IMR-90 (cell line): ENCODE results near the gene OPCML. TPM values are rescaled to one million over a fixed set of nuclear protein-coding genes. Genes with fewer than 3 reads are reported as not detected.

Source experiments
- ATAC-seq: fragments of 200-7000 bp; cut with Tn5 transposase; 2 replicates; pipeline ENCODE4 v1.9.1; 2020; ENCODE audit warnings: low read depth, mild to moderate bottlenecking, moderate library complexity
- BruUV-seq: library from RNA; stranded (reverse); fragments of 400-500 nt; replicated peaks from 2 replicates; lab custom pipeline; 2021; lab: Mats Ljungman, UMichigan
- CTCF ChIA-PET: fragments of 300-600 bp; formaldehyde crosslinking; extraction: SDS; loops from one replicate; lab custom pipeline; 2021; ENCODE audit warnings: antibody characterized with exemption; lab: Yijun Ruan, JAX
- POLR2A ChIA-PET: fragments of 300-600 bp; sonication (Branson Sonifier 250); formaldehyde crosslinking; loops from one replicate; lab custom pipeline; 2022; ENCODE audit warnings: antibody characterized with exemption; ENCODE audit not compliant: unreplicated experiment; lab: Charles Lee
- DNase-seq: peaks from one replicate; pipeline ENCODE4 v3.0.0; 2013
- H2AFZ ChIP-seq: replicated peaks from 2 replicates; pipeline ENCODE3; 2013; ENCODE audit warnings: low read length, mild to moderate bottlenecking; ENCODE audit not compliant: poor library complexity
- H2AK5ac ChIP-seq: 2 replicates; pipeline ENCODE4 v1.6.1; 2013; ENCODE audit warnings: low read depth, low read length, inconsistent platforms
- H2AK9ac ChIP-seq: replicated peaks from 2 replicates; pipeline ENCODE3; 2013; ENCODE audit warnings: mild to moderate bottlenecking, low read depth, low read length, moderate library complexity; ENCODE audit not compliant: poor library complexity
- H2BK120ac ChIP-seq: 2 replicates; pipeline ENCODE4 v1.6.1; 2013; ENCODE audit warnings: low read depth, low read length, inconsistent platforms
- H2BK15ac ChIP-seq: 3 replicates; pipeline ENCODE4 v1.6.1; 2013; ENCODE audit warnings: low read depth, low read length, inconsistent platforms
- H2BK20ac ChIP-seq: 2 replicates; pipeline ENCODE4 v1.6.1; 2013; ENCODE audit warnings: low read depth, mild to moderate bottlenecking, inconsistent platforms, low read length, moderate library complexity
- H2BK5ac ChIP-seq: 2 replicates; pipeline ENCODE4 v1.6.1; 2013; ENCODE audit warnings: mild to moderate bottlenecking, low read depth, low read length, inconsistent platforms; ENCODE audit not compliant: poor library complexity, severe bottlenecking
- H3K14ac ChIP-seq: replicated peaks from 2 replicates; pipeline ENCODE4 v1.6.1; 2013; ENCODE audit warnings: low read depth, low read length, inconsistent platforms
- H3K18ac ChIP-seq: 2 replicates; pipeline ENCODE4 v1.6.1; 2013; ENCODE audit warnings: low read depth, low read length, control low read depth
- H3K23ac ChIP-seq: 2 replicates; pipeline ENCODE4 v1.6.1; 2013; ENCODE audit warnings: low read depth, low read length, inconsistent platforms
- H3K27ac ChIP-seq: 2 replicates; pipeline ENCODE4 v1.5.1; 2013; ENCODE audit warnings: mild to moderate bottlenecking, control low read depth, low read length; ENCODE audit not compliant: insufficient read depth
- H3K27me3 ChIP-seq: 2 replicates; pipeline ENCODE4 v1.6.1; 2013; ENCODE audit warnings: low read length; ENCODE audit not compliant: control insufficient read depth, insufficient read depth
- H3K36me3 ChIP-seq: 2 replicates; pipeline ENCODE4 v1.6.1; 2013; ENCODE audit warnings: low read length, mixed read lengths; ENCODE audit not compliant: control insufficient read depth, insufficient read depth
- H3K4ac ChIP-seq: 2 replicates; pipeline ENCODE4 v1.6.1; 2013; ENCODE audit warnings: low read depth, low read length, inconsistent platforms
- H3K4me1 ChIP-seq: 2 replicates; pipeline ENCODE4 v1.6.1; 2013; ENCODE audit warnings: low read length, mixed read lengths; ENCODE audit not compliant: control insufficient read depth, insufficient read depth
- H3K4me2 ChIP-seq: 2 replicates; pipeline ENCODE4 v1.6.1; 2013; ENCODE audit warnings: low read depth, mild to moderate bottlenecking, control low read depth, low read length, moderate library complexity
- H3K4me3 ChIP-seq: 2 replicates; pipeline ENCODE4 v1.5.1; 2013; ENCODE audit warnings: low read depth, mild to moderate bottlenecking, control low read depth, low read length, moderate library complexity; ENCODE audit not compliant: insufficient read depth
- H3K56ac ChIP-seq: 2 replicates; pipeline ENCODE4 v1.6.1; 2013; ENCODE audit warnings: low read length, inconsistent platforms; ENCODE audit not compliant: insufficient read depth; ENCODE audit errors: extremely low read depth
- H3K79me1 ChIP-seq, 2 experiments: 2 replicates each; pipeline ENCODE4 v1.6.1; 2013; ENCODE audit warnings: low read length in 2 of 2, inconsistent platforms in 1 of 2, low read depth in 1 of 2
- H3K9ac ChIP-seq: 2 replicates; pipeline ENCODE4 v1.6.1; 2013; ENCODE audit warnings: low read depth, low read length, control low read depth
- H3K9me1 ChIP-seq: 2 replicates; pipeline ENCODE4 v1.6.1; 2013; ENCODE audit warnings: low read length, inconsistent platforms; ENCODE audit not compliant: insufficient read depth
- H3K9me3 ChIP-seq: 2 replicates; pipeline ENCODE4 v1.6.1; 2013; ENCODE audit warnings: low read length; ENCODE audit not compliant: control insufficient read depth, insufficient read depth
- H4K20me1 ChIP-seq: 2 replicates; pipeline ENCODE4 v1.6.1; 2013; ENCODE audit warnings: low read length, inconsistent platforms; ENCODE audit not compliant: insufficient read depth
- H4K5ac ChIP-seq: 2 replicates; pipeline ENCODE4 v1.6.1; 2013; ENCODE audit warnings: mild to moderate bottlenecking, low read depth, low read length, control low read depth
- H4K8ac ChIP-seq, 2 experiments: 2 replicates each; pipeline ENCODE4 v1.6.1; 2013; ENCODE audit warnings: low read depth in 2 of 2, low read length in 2 of 2, control low read depth in 1 of 2, inconsistent platforms in 1 of 2
- H4K91ac ChIP-seq: 2 replicates; pipeline ENCODE4 v1.6.1; 2013; ENCODE audit warnings: low read depth, low read length, inconsistent platforms; ENCODE audit not compliant: insufficient read depth
- CEBPB ChIP-seq: IDR thresholded peaks from 2 replicates; pipeline ENCODE4 v1.6.1; 2012; ENCODE audit warnings: low read depth, low read length, improper control_type of control experiment
- CTCF ChIP-seq: conservative IDR thresholded peaks from 2 replicates; pipeline ENCODE4 v1.5.1; 2012; ENCODE audit warnings: mild to moderate bottlenecking, low read depth, low read length, improper control_type of control experiment
- FOS ChIP-seq: fragments of 150-350 bp; IDR thresholded peaks from 2 replicates; pipeline ENCODE4 v1.6.1; 2016; ENCODE audit warnings: low read depth, low read length
- MAZ ChIP-seq: IDR thresholded peaks from 2 replicates; pipeline ENCODE4 v1.6.1; 2012; ENCODE audit warnings: low read depth, mild to moderate bottlenecking, low read length, improper control_type of control experiment, moderate library complexity, borderline replicate concordance
- MXI1 ChIP-seq: IDR thresholded peaks from 2 replicates; pipeline ENCODE4 v1.6.1; 2012; ENCODE audit warnings: low read depth, mild to moderate bottlenecking, low read length, moderate library complexity, borderline replicate concordance
- NFE2L2 ChIP-seq: fragments of 150-350 bp; IDR thresholded peaks from 2 replicates; pipeline ENCODE4 v1.6.1; 2016; ENCODE audit warnings: low read depth, mild to moderate bottlenecking, low read length
- POLR2A ChIP-seq: IDR thresholded peaks from 2 replicates; pipeline ENCODE4 v1.6.1; 2012; ENCODE audit warnings: mild to moderate bottlenecking, low read depth, low read length
- RAD21 ChIP-seq: IDR thresholded peaks from 2 replicates; pipeline ENCODE4 v1.6.1; 2012; ENCODE audit warnings: low read length, improper control_type of control experiment
- USF2 ChIP-seq: fragments of 150-350 bp; IDR thresholded peaks from 2 replicates; pipeline ENCODE4 v1.6.1; 2017; ENCODE audit warnings: mild to moderate bottlenecking, antibody characterized with exemption, low read length, low read depth
- WGBS, 2 experiments: methylation state at CpG; one replicate each; pipeline versions ENCODE4 v1.1.5 to v1.1.7; 2013; ENCODE audit warnings: missing lambda C conversion rate in 2 of 2; ENCODE audit not compliant: insufficient read length in 1 of 2; ENCODE audit errors: extremely low coverage in 2 of 2; 5-methylcytosine and 5-hydroxymethylcytosine counted together
- dilution Hi-C: fragments of 300-500 bp; cut with HindIII; formaldehyde crosslinking; loops from one replicate; pipeline ENCODE4 v1.14.3; 2018; ENCODE audit warnings: low sequenced_read_pairs; ENCODE audit not compliant: unreplicated experiment
- in situ Hi-C: fragments of 300-500 bp; cut with MboI; formaldehyde crosslinking; loops from 3 replicates; pipeline ENCODE4 v1.14.3; 2019; ENCODE audit warnings: low sequenced_read_pairs, inconsistent platforms, mixed read lengths
- intact Hi-C: fragments of 100-400 bp; cut with micrococcal nuclease; formaldehyde crosslinking; loops from 2 replicates; pipeline ENCODE4 v1.10.0; 2022
- polyA plus RNA-seq, 3 experiments: library from polyadenylated mRNA; depleted of rRNA; stranded (reverse); fragments of >200 nt; gene quantifications; 2 replicates each; pipeline ENCODE4 v1.2.3, GENCODE V29; 2012; ENCODE audit warnings: low replicate concordance in 1 of 3
- total RNA-seq: library from RNA; depleted of rRNA; stranded (reverse); fragments of >200 nt; gene quantifications from 2 replicates; pipeline ENCODE4 v1.2.3, GENCODE V29; 2012

The OPCML gene
- total and polyA plus RNA-seq, 2 of the 4 experiments (the other 2 are of a cell fraction), result under 0.01 to 2.6 TPM

GRCh38 chr11:132717824-132718223 is 814.5 kb downstream of the OPCML start (continued):
- no peak for TF ChIP-seq CTCF

GRCh38 chr11:132716037-132716436 is 816.3 kb downstream of the OPCML start:
- no peak overlapping the region for H3K4me2 ChIP-seq
- H2BK5ac ChIP-seq, result no peak overlapping the region
- no CpG with 5 or more reads among the region's 2 CpGs for WGBS, 2 experiments

More at GRCh38 chr11:132716037-132716436, 816.3 kb downstream of the OPCML start:
- ChIA-PET CTCF (no interaction called here), POLR2A (no interaction called here)
- in situ Hi-C loops, result no loop called here
- Histone ChIP-seq H2BK15ac (no peak overlapping the region), H3K23ac (no peak overlapping the region), H2AK9ac (no peak overlapping the region), H3K79me1 (no peaks in the 10 kb centered on the region), H4K20me1 (no peaks in the 10 kb centered on the region), H3K18ac (no peak overlapping the region), H3K9ac (no peak overlapping the region), H3K14ac (no peak overlapping the region), H2BK120ac (no peak overlapping the region), H3K9me1 (no peaks in the 10 kb centered on the region; the same call in 1 of the 2 replicates), H2AK5ac (no peak overlapping the region), H4K5ac (no peak overlapping the region), H4K91ac (no peak overlapping the region), H3K56ac (no peak overlapping the region), H2AFZ (no peak overlapping the region), H2BK20ac (no peak overlapping the region), H3K4ac (no peak overlapping the region), H3K27me3 (no peaks in the 10 kb centered on the region), H3K9me3 (no peaks in the 10 kb centered on the region), H3K36me3 (no peaks in the 10 kb centered on the region), H3K27ac (no peak overlapping the region), H4K8ac (no peak overlapping the region), H3K4me3 (no peak overlapping the region), H3K4me1 (no peaks in the 10 kb centered on the region)
- dilution Hi-C loops, result no loop called here
- TF ChIP-seq MAZ, result no peak
- TF ChIP-seq RAD21, result no peak
- TF ChIP-seq FOS, result no peak
- no peak for TF ChIP-seq USF2
- TF ChIP-seq NFE2L2, result no peak
- no peak for TF ChIP-seq MXI1
- no peak for TF ChIP-seq CEBPB
- no peak for TF ChIP-seq POLR2A
- DNase-seq (no peak), ATAC-seq (no peak)
- intact Hi-C loops, result no loop called here
- BruUV-seq, result no TSS peak
